Activated naive CD8-positive, alpha-beta T cell (primary cell): Measurements from ENCODE around the gene ZNF664.

Experiments used
- H3K27ac Mint-ChIP-seq: one replicate; pipeline ENCODE4 v1.8.0; 2021; ENCODE audit warnings: mixed read lengths
- H3K27me3 Mint-ChIP-seq: one replicate; pipeline ENCODE4 v1.8.0; 2021; ENCODE audit warnings: mixed read lengths
- H3K36me3 Mint-ChIP-seq: one replicate; pipeline ENCODE4 v1.8.0; 2021; ENCODE audit warnings: mixed read lengths
- H3K4me1 Mint-ChIP-seq: one replicate; pipeline ENCODE4 v1.8.0; 2021; ENCODE audit warnings: low read depth, mixed read lengths
- H3K4me3 Mint-ChIP-seq: one replicate; pipeline ENCODE4 v1.8.0; 2021; ENCODE audit warnings: mild to moderate bottlenecking, mixed read lengths
- H3K9me3 Mint-ChIP-seq: one replicate; pipeline ENCODE4 v1.8.0; 2021; ENCODE audit warnings: low read depth, mixed read lengths

ZNF664 gene

DNA sequence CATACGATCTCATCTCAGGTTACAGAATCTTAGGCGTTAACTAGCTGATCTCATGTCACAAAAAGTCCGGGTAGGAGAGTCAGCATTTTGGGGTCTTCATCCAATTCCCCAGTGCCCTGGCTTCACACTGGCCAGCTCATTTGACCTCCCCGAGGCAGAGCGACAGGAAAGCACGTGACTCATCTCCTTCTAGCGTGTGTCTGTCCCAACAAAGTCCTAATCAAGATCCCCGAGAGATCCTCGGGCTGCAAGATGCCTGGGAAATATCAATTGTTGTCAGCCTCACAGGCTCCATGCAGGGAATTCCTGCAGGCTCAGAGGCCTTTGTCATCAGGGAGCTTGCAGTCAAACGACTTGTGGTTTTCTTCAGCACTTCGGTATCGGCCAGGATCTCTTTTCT lies 57.5 kb downstream of the ZNF664 start:
- Mint-ChIP-seq H3K27me3 (no peaks in the 10 kb centered on the region), H3K36me3 (no peaks in the 10 kb centered on the region), H3K4me1 (peaks cover 2% of the 10 kb centered on the region), H3K4me3 (no peak overlapping the region), H3K27ac (no peak overlapping the region), H3K9me3 (no peaks in the 10 kb centered on the region)

DNA sequence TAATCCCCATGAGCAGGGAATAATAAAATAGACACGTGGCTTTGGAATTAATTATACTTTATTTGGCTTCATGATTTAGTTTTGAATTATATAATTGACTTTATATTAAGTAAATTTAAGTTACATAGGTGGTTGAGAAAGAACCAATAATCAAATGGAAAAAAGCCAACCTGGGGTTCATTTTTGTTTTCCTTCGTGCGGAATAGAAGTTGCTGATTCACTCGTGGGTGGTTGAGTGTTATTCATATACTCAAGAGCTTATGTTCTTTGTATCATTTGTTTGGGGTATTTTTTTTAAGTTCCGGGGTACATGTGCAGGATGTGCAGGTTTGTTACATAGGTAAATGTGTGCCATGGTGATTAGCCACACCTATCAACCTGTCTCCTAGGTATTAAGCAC lies 58.0 kb downstream of the ZNF664 start:
- H3K27me3 Mint-ChIP-seq = no peaks in the 10 kb centered on the region
- H3K36me3 Mint-ChIP-seq = no peaks in the 10 kb centered on the region
- H3K27ac Mint-ChIP-seq = no peak overlapping the region
- peaks cover 2% of the 10 kb centered on the region for H3K4me1 Mint-ChIP-seq
- H3K4me3 Mint-ChIP-seq = no peak overlapping the region
- no peaks in the 10 kb centered on the region for H3K9me3 Mint-ChIP-seq

GRCh38 chr12:124032265-124032886 lies 59.4 kb downstream of the ZNF664 start:
- no peaks in the 10 kb centered on the region for H3K36me3 Mint-ChIP-seq
- H3K9me3 Mint-ChIP-seq = no peaks in the 10 kb centered on the region
- H3K27me3 Mint-ChIP-seq = peaks cover 4% of the 10 kb centered on the region
- peaks cover 2% of the 10 kb centered on the region for H3K4me1 Mint-ChIP-seq
- H3K4me3 Mint-ChIP-seq = no peak overlapping the region
- no peak overlapping the region for H3K27ac Mint-ChIP-seq

DNA sequence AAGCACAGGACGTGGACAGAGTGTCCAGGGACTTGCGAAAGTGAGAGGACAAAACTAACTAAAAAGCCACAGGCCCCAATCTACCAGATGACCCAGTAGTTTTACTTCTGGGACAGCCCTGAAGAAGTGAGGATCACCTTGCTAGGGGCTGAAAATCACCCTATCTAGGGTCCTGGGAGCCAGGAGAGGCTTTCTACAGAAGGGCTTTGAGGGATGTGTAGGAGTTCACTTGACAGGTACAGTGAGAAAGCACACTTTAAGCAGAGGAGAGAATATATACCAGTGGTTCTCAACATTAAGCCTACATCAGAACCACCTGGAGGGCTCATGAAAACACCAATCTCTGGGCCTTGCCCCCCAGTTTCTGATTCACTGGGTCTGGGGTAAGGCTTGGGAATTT lies 60.8 kb downstream of the ZNF664 start:
- H3K4me3 Mint-ChIP-seq = no peak overlapping the region
- no peaks in the 10 kb centered on the region for H3K9me3 Mint-ChIP-seq
- no peak overlapping the region for H3K27ac Mint-ChIP-seq
- H3K27me3 Mint-ChIP-seq = peaks cover 6% of the 10 kb centered on the region
- no peaks in the 10 kb centered on the region for H3K4me1 Mint-ChIP-seq
- H3K36me3 Mint-ChIP-seq = no peaks in the 10 kb centered on the region

DNA sequence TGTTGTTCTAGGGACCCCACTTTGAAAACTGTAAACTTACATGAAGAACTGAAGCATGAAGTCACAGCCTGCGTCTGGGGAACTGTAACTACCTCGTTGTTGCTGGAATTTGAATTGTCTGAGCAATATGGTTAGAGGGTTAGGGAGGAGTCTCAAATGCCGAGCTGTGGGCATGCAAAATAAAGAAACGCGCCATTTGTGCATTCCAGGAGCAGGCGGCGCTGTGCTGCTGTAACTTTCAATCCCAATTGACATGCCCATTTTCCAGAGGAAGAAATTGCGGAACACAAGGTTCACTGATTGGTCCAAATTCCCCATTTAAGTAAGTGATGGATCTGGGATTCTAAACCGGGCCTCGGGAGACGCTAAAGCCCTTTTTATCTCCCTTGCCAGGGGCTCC lies 61.3 kb downstream of the ZNF664 start:
- Mint-ChIP-seq H3K27ac (no peak overlapping the region), H3K36me3 (no peaks in the 10 kb centered on the region), H3K9me3 (no peaks in the 10 kb centered on the region), H3K4me1 (no peaks in the 10 kb centered on the region), H3K4me3 (no peak overlapping the region), H3K27me3 (peaks cover 6% of the 10 kb centered on the region)

- H3K36me3 Mint-ChIP-seq = no peaks in the 10 kb centered on the region
- H3K4me3 Mint-ChIP-seq = no peak overlapping the region
Measured at GRCh38 chr12:124035163-124035562, 62.1 kb downstream of the ZNF664 start.

GRCh38 chr12:124036171-124036598 lies 63.2 kb downstream of the ZNF664 start:
- H3K27me3 Mint-ChIP-seq = peaks cover 6% of the 10 kb centered on the region
- H3K4me3 Mint-ChIP-seq = no peak overlapping the region
- H3K36me3 Mint-ChIP-seq = no peaks in the 10 kb centered on the region

More at GRCh38 chr12:124035163-124035562, 62.1 kb downstream of the ZNF664 start:
- Mint-ChIP-seq H3K27me3 (peaks cover 6% of the 10 kb centered on the region), H3K4me1 (no peaks in the 10 kb centered on the region), H3K9me3 (no peaks in the 10 kb centered on the region), H3K27ac (no peak overlapping the region)

GRCh38 chr12:124036657-124037109 lies 63.7 kb downstream of the ZNF664 start:
- Mint-ChIP-seq H3K27me3 (peaks cover 6% of the 10 kb centered on the region), H3K9me3 (no peaks in the 10 kb centered on the region), H3K36me3 (no peaks in the 10 kb centered on the region), H3K4me1 (no peaks in the 10 kb centered on the region), H3K27ac (no peak overlapping the region), H3K4me3 (no peak overlapping the region)

More at GRCh38 chr12:124036171-124036598, 63.2 kb downstream of the ZNF664 start:
- H3K9me3 Mint-ChIP-seq = no peaks in the 10 kb centered on the region
- H3K27ac Mint-ChIP-seq = no peak overlapping the region
- no peaks in the 10 kb centered on the region for H3K4me1 Mint-ChIP-seq

DNA sequence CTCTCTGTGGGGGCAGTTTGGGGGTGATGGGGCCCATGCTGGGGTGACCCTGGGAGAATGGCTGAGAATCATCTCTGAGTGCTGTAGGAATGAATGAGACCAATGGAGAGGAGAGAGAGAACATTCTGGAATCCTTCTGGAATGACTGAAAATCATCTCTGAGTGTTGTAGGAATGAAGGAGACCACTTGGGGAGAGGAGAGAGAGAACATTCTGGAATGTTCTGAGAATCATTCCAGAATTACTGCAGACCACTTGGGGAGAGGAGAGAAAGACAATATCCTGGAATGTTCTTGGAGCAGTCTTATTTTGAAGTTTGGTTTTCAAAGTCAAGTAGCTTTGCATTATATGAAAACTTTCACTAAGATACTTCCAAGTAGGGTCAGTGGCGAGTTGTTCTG lies 64.3 kb downstream of the ZNF664 start:
- Mint-ChIP-seq H3K27me3 (peaks cover 6% of the 10 kb centered on the region), H3K9me3 (no peaks in the 10 kb centered on the region), H3K36me3 (no peaks in the 10 kb centered on the region), H3K4me1 (no peaks in the 10 kb centered on the region), H3K4me3 (no peak overlapping the region), H3K27ac (no peak overlapping the region)

GRCh38 chr12:124039276-124039675 lies 66.3 kb downstream of the ZNF664 start:
- no peaks in the 10 kb centered on the region for H3K36me3 Mint-ChIP-seq
- no peak overlapping the region for H3K27ac Mint-ChIP-seq
- no peak overlapping the region for H3K4me3 Mint-ChIP-seq
- no peaks in the 10 kb centered on the region for H3K9me3 Mint-ChIP-seq
- H3K27me3 Mint-ChIP-seq = peaks cover 6% of the 10 kb centered on the region
- peaks cover 7% of the 10 kb centered on the region for H3K4me1 Mint-ChIP-seq

GRCh38 chr12:124040291-124040690 lies 67.3 kb downstream of the ZNF664 start:
- Mint-ChIP-seq H3K4me3 (no peak overlapping the region), H3K4me1 (peaks cover 9% of the 10 kb centered on the region), H3K27me3 (peaks cover 6% of the 10 kb centered on the region), H3K27ac (no peak overlapping the region), H3K9me3 (no peaks in the 10 kb centered on the region), H3K36me3 (no peaks in the 10 kb centered on the region)

DNA sequence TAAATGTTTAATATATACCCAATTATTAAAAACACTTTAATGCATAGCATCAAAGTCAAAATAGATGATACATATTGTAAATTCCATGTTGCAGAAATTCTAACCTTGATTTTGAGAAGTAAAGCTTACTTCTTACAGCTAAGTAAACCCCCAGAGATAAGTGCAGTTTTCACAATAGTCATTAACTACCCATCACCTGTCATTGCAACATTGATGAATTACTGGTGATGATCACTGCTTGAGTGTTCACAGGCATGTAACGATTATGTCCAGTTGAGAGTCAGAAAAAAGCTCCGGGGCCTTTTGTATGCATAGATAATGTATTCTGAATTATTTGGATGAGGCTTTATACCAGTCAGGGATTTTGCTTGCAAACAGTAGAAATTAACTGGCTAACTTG lies 67.7 kb downstream of the ZNF664 start:
- no peaks in the 10 kb centered on the region for H3K36me3 Mint-ChIP-seq
- H3K9me3 Mint-ChIP-seq = no peaks in the 10 kb centered on the region
- peaks cover 6% of the 10 kb centered on the region for H3K27me3 Mint-ChIP-seq
- H3K4me3 Mint-ChIP-seq = no peak overlapping the region
- peaks cover 12% of the 10 kb centered on the region for H3K4me1 Mint-ChIP-seq
- H3K27ac Mint-ChIP-seq = no peak overlapping the region

DNA sequence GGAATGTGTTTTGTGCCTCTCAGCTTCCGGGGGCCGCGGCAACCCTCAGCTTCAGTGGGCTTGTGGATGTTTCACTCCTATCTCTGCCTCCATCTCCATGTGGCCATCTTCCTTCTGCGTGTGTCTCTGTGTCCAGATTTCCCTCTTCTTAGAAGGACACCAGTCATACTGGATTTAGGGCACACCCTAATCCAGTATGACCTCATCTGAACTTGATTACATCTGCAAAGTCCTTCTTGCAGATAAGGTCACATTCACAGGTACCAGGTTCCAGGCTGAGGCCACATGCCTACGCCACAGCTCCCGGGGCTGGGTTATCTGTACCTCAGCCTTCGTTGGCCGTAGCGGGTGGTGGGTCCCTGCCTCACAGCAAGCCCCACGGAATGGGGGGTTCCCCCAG lies 68.9 kb downstream of the ZNF664 start:
- Mint-ChIP-seq H3K4me1 (peaks cover 12% of the 10 kb centered on the region), H3K36me3 (peaks cover 9% of the 10 kb centered on the region), H3K27me3 (peaks cover 6% of the 10 kb centered on the region), H3K9me3 (peaks cover 7% of the 10 kb centered on the region), H3K27ac (no peak overlapping the region), H3K4me3 (no peak overlapping the region)

DNA sequence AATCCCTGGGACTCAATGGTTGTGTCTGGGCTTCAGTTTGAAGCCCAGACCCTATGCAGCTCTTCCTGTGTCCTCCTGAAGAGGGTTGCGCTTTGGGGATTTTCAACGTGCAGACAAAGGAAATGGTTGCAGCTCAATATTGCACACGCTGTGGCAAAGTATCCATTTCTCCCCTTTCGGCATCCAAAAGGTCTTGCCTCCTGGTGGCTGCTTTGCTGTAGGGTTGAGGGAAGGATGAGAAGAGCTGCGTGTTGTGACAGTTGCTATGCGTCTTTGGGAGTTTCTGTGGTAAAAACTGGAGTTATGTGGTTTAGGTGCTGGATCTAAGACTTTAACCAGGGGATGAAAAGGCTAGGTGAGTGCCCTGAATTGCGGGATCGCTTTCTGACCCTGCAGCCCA lies 71.0 kb downstream of the ZNF664 start:
- H3K27me3 Mint-ChIP-seq = no peaks in the 10 kb centered on the region
- no peak overlapping the region for H3K27ac Mint-ChIP-seq
- peaks cover 10% of the 10 kb centered on the region for H3K36me3 Mint-ChIP-seq
- peak overlapping the region; percentile 7 for H3K4me3 Mint-ChIP-seq
- H3K4me1 Mint-ChIP-seq = peaks cover 12% of the 10 kb centered on the region
- H3K9me3 Mint-ChIP-seq = peaks cover 17% of the 10 kb centered on the region

- peaks cover 17% of the 10 kb centered on the region for H3K9me3 Mint-ChIP-seq
- H3K4me1 Mint-ChIP-seq = peaks cover 12% of the 10 kb centered on the region
- H3K4me3 Mint-ChIP-seq = no peak overlapping the region
- H3K36me3 Mint-ChIP-seq = peaks cover 12% of the 10 kb centered on the region
- H3K27me3 Mint-ChIP-seq = no peaks in the 10 kb centered on the region
- H3K27ac Mint-ChIP-seq = no peak overlapping the region
Measured at GRCh38 chr12:124044809-124045321, 71.8 kb downstream of the ZNF664 start.
